HG02973 (cell line): ENCODE results near the gene CDK6.

Experiments
- ATAC-seq: cut with Tn5 transposase; IDR thresholded peaks from one replicate; pipeline ENCODE4 v1.9.1; 2021; ENCODE audit warnings: moderate library complexity; ENCODE audit not compliant: unreplicated experiment

The CDK6 gene

DNA sequence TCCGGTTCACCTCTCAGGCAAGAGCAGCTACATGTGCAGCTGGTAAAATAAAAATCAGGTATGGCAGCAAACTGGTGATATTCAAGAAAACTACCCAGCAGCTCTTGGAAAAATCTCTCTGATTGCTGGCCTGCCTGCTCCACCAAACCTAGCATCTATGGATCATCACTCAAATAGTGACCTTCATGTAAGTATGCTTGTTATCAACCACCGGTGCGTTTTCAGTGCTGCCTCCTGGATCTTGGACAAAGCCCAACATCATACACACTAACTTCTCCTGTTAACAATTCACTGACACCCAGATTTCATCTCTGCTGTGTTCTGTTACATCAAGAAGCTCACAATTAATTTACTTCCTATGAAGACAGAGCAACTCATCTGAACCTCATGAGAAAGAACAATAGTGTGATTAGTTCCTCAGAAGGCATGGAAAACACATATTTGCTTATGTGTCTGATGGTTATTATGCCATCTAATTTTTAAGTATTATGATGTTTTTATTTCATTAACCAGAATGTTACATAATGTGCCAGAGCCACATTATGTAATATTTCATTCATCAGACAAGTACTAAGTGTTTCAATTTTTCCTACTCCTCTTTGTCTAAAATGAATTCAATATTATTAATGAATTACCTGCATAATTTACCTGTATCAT lies 8.8 kb downstream of the CDK6 start:
- no peak for ATAC-seq

DNA sequence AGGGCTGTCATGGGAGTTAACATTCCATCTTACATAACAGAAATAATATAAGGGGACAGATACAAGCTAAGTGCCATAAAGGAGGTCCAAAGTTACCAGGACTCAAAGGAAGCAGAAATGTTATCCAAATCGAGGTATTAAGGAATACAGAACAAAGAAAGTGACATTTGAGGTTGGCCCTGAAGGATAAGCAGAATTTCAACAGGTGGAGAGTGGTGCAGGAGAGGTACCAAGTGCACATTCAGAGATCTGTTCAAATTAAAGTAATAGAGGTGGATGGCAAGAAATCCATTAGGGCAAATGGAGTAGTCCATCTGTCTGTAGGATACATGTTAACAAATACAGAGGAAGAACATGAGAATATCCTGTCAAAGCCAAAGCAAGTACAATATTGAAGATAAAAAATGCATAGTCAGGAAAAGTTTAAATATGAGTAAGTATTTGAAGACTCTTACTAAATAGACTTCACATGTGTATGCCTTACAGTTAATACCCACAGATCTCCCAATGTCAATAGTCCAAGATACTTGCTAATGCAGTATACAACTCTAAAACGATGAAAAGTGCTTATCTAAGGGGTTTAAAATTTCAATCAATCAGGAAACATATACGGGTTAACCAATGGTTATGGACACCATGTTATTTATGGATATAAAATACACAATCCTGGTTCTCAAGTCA lies 10.0 kb downstream of the CDK6 start:
- no peak for ATAC-seq

DNA sequence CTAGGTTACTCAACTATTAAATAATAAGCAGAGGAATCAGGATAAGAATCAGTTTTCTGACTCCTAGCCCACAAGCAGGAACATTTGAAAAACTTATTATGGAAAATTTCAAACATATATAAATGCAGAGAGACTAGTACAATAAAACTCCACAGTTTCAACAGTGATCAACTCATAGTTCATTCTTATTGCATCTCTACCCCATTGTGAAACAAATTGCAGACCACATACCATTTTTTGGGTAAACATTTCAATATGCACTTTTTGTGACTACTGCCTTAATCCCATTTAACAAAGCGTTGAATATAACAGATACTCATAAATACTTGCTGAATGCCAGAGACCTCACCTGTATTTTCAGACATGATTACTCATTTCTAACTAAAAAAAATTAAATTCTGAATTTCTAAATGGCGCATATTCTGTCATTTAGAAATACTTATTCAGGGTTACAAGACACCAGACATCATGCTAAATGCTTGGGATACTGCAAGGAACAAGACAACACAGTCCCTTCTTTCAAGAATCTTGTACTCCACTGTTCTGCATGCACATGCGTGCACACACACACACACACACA lies 11.4 kb downstream of the CDK6 start:
- no peak for ATAC-seq

DNA sequence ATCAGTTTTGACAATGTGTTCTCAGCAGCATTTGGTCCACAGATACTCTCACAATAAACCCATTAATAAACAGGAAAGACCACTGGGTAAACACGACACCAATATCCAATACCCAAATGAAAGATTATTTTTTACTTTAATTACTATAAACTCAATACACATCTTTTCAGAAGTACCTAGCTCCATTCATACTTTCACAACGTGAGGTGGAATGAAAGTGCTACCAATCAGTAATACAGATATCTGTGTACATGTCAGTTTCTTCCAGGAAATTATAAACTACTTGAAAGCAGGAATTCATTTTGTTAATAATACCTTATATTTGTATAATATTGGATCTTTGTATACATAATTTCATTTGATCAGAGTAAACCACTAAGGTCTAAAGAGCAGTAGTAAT lies 11.9 kb downstream of the CDK6 start:
- ATAC-seq, result no peak

DNA sequence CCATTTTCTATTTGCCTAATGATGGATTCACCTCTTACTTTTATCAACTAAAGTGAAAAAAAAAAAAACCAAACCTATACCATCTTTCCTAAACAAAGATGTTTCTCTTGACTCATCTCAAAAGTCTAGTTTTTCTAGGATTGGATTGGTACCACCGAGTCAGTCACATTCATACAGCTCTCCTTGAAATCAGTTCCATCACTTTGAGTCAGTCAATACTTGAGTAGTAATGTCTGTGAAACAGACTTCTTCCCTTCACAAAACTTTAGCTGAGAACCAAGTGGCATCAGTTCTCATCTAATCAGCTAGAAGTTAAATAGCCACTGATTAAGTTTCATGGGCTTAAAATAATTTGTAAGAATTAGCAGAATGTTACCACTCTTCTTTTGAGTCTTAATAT lies 13.3 kb downstream of the CDK6 start:
- ATAC-seq, result no peak

DNA sequence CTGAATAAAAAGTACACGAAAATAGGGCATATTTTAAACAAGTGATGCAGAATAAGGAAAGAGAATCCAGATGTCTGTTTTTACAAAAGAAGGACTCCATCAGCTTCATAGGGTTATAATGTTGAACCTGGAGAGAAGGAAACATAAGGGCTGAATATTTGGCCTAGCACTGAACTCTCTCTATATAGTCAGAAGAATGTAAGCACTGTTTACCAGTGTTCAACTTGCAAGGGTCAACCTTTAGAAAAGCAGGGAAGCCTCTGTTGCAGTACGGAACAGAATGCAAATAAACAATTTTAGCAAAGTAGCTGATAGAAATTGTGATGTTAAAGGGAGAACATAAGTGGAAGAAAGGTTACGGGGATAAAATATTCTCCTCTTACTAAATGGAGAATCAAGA lies 16.2 kb downstream of the CDK6 start:
- ATAC-seq, result no peak

DNA sequence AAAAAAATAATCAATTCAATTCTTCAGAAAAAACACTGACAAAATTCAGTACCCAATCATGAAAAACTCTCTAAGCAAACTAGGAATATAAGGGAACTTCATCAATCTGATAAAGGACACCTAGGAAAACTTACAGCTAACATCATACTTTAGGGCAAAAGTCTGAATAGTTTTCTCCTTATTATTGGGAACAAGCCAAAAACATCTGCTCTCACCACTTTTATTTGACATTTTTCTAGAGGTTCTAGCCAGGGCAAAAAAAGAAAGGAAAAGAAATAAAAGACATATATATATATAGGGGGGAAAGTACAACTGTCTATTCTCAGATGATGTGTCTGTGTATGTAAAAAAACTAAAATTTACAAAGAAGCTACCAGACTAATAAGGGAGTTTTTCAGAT lies 19.0 kb downstream of the CDK6 start:
- no peak for ATAC-seq

DNA sequence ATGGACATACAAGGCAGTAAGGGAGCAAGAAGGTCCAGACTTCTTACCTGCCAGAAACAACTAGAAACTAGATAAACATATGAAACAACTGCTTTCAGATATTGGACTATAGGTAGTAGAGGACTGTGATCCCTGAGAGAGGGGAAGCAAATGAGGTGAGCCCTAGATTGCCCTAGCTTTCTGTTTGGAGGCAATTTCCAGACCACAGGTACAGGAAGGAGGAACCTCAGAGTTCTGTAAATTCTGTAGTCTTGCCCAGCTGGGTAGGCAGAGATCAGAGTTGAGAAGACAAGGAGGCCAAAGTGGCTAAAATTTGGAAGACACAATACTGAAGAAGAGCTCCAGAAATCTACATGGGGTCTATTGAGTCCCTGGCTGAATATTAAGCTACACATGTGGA lies 21.0 kb downstream of the CDK6 start:
- ATAC-seq, result peak; percentile 35

DNA sequence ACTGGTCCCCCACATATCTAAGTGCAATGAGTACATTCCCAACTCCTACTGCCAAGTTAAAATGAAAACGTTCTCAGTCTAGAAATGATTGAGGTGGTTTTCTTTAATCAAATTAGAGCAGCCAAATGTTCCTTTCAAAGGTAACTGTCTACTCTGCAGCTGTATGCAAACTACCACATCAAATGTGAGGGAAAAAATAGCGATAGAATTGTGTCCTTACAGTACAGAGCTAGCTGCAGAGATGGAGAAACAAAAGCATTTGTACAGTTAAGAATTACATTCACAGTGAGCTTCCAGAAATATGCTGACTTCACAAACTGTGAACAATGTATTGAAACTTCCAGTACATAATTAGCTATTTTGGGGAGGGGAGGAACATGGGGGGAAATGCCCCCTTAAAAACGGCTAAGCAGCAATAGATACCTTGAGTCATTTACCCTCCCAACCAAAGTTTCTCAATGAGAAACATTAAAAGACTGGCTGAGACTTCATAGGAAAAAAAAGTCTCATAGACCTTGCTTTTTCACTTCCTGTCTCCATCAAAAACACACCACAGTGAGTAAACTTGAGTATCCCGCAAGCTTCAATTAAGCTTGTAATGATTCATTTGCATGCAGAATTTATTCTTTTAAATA lies 22.9 kb downstream of the CDK6 start:
- ATAC-seq, result peak; percentile 55

DNA sequence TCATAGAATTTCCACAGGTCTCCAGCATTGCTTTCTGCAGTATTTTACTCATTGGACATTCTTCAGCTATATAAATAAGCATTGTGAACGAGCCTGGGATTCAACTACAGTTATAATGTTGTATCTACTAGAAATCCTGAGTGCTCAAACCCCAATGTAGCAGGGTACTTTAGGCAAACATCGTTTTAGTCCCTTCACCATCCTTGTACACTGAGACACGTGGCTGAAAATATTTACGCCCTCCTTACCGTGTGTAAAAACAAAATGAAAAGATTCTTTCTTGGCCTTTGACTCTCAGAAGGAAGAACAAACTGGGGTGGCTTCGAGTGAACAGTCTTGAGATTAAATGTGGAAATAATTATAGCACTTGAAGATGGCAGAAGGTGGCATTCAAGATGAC lies 25.2 kb downstream of the CDK6 start:
- no peak for ATAC-seq

DNA sequence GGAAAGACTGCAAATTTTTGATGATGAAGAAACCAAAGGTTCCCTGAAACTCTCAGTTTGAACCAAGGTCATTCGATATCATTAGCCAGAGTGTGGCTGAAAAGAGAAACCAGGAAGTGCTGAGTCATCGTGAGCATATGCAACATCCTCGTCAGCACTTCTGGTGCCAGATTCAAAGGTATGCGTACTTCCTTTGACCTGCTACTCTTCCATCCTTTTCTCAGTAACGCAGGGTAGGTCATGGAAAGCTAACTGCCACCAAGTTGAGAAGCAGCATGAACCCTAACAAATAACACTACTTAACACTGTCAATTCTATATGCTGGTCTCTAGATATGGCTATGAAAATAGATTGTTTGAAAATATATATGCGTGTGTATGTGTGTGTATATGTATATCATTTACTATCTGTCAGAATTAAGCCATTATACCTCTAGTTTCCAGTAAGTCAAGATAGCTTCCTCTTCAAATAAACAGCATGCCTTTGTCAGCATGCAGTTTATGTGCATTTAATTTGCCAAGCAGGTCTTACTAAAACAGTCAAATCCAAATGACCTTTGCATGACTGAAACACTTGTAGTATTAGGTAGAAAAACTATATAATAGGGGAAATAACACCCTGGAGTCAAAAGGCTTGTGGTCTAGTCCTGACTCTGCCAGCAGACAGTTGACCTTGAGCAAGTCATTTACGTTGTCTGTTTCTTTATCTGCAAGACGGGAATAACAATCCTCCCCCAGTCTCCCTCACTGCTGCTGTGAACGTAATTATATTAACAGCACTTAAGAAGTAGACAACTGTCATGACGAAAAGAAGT lies 26.4 kb downstream of the CDK6 start:
- ATAC-seq, result peak; percentile 75

DNA sequence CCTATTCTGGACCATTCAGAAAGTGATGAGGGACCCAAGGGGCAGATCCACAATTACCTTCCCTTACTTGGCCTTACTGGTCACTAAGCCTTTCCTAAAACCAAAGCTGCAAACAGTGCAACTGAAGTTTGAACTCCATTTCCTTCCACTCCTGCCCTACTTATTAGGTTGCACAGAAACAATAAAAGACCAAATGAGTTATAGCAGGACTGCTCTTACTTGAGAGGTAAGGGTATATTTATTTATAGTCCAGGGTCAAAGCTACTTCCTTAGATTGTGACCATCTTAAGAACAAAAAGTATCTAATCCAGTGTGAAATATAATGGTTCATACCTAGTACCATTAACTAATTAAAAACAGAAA lies 27.0 kb downstream of the CDK6 start:
- ATAC-seq, result peak; percentile 26

DNA sequence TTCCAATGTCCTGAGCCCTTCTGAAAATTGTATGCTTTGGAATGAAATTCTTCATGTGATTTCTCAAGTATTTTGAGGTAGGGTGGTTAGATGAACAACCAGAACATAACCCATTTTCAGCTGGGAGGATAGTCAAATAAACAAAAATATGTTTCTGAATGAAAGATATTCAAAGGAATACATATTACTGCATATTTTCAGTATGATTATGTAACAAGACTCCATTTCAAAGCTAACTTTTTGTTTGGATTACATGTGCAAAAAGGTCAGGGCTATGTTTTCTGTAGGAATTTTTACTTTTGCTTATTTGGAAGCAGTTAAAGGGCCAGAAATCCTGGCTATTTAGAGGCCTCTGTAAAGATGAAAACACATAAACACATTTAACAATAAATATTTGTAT lies 27.7 kb downstream of the CDK6 start:
- no peak for ATAC-seq

DNA sequence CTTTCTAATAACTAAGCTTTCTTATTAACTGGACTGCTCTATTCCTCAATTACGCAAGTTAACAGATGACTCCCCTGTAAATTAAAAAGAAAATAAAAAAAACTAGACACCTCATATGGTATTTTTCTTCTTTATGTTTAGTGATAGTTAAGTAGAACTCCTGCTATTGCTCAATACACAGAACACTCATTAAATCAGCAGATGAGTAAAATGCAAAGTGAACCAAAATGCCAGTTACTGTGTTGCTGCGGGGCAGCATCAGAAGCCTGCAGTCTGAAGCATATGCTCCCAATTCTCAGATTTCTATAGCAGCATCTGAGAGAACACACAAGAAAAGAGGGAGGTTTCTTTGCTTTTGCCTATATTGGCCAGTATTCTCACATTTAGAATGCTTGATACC lies 28.4 kb downstream of the CDK6 start:
- ATAC-seq, result no peak

DNA sequence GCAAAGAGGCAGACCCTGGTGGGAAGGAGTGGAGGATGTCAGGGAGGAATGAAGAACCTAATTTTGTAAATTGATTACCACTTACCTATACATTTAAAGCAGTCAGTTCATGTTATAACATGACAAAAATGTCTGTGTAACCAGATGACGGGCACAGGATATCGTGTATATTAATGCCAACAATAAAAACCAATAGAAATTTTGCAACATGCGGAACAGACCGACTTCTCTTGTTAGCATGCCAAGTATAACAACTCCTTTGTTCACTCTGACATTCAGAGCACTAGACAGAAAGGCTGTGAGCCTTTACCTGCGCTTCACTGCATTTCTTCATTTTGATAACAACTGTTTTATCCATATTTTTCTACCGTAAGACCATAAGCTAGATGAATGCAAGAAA lies 29.9 kb downstream of the CDK6 start:
- no peak for ATAC-seq

DNA sequence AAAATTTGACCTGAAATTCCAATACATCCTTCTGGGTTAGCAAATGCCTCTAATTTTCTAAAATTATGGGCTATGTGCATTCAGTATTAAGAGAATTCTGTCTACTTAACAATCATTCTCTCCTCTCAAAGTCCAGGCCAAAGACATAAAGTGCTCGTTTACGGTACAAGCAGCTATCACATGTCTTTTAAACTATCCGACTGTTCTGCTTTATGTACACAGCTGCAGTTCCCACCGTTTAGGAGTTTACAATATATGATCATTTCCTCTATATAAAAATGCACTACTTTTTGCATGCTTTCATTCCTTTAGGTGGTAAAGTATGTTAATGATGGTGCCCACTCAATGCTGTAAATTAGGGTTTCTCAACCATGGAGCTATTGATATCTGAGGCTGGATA lies 34.0 kb downstream of the CDK6 start:
- no peak for ATAC-seq

DNA sequence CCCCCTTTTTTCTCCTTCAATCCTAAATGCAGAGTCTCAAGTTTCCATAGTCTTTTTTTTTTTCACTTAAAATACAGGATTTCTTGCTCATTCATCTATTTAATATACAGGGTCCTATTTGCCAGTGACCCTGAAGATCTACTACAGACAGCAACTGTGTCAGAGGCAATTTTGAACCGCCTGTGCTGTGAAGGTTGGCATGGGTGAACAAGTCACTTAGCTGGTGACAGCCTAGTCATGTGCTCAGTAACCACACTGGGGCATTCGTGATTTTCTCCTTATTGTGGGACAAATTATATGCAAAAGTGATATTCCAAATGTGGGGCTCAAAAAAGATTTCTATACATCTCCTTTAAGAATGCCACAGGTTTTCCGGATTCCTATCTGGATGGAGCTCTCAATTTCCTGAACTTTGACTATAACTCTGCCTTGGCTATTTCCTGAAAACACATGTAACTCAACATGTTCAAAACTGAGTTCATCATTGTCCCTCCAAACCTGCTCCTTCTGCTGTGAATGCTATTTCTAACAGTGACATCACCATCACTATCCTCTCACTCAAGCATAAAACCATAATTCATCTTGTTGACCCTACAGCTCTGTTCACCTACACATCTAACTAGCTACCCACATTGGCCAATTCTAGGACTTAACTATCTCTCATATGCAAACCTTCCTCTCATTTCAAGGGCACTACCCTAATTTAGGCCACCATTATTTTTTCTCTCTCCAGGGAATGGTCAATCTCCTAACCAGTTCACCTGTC lies 36.7 kb downstream of the CDK6 start:
- peak; percentile 42 for ATAC-seq

DNA sequence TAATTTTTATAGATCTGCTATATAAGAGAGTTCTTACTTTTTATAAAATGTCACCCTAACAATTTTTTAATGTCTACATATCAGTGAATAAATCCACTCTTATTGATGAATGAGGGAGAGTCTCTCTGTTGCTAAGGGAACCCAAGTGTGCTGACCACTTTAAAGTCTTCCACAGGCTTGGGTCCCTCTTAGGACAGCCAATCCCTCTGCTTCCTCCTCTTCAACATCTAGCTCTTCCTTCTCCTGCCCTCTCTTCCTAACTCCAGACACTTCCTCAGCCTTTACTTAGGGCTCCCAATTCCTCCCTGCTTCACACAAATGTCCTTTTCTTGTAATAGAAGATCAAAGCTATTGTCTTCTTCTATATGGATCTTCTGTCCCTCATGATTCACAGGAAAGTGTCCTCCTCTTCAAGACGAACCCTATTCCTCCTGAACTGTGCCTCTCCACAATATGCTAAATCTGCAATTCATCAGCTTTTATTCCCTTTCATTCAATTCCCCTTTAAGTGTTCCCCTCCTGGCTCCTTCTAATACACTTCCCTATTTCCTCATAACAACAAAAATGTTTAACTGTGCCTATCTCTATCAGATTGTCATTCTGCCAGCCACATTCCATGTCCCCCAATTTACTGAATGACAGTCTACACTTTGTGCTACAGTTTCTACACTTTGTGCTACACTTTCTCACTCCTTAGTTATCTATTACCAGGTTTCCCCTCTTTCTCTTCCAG lies 37.7 kb downstream of the CDK6 start:
- no peak for ATAC-seq

DNA sequence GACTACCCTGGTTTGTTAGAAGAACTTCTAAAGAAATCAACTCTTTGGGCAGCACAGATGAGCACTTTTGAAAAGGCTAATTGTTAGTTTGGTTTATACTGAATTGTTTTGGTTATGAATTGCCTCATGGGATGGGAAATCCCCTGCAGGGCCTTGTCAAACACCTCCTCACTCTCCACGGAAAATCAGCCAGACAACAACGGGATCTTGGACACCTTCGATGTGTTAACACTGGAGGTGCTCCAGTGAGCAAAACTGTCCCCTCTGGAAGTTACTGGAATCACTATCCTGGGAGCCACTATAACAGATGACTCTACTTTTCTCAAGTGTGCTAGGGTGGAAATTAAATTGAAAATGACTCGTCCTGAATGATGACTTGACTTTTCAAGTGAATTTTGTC lies 38.7 kb downstream of the CDK6 start:
- no peak for ATAC-seq

DNA sequence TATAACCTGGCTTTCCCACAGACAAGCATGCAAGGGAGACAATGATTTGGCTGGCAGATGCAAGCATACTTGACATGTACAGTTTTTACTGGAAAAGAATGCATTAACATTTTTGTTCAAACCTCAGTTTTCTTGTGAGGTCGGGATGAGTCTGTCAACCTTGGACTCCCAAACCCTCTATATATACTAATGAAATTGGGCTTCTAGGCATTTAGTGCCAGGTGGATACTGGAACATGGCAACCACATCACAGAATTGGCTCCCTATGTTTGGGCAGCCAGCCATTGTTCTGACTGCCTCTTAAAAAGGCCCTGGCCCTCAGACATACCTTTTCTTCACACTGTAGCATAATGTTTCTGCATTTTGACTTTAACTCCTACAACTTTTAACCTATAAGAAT lies 39.1 kb downstream of the CDK6 start:
- no peak for ATAC-seq
